Measurements from ENCODE around the gene THAP7. TPM values are rescaled to one million over a fixed set of nuclear protein-coding genes. Genes with fewer than 3 reads are reported as not detected.

Gene THAP7
- total RNA-seq, 3 donors from 2014 or later: 35.8 to 59.9 (median 52.4) TPM

GRCh38 chr22:21030032-21030431, 28.1 kb upstream of the THAP7 start:
- no peak for TF ChIP-seq CTCF (IDR thresholded peaks at IDR 0.05)
- no peak for TF ChIP-seq POLR2A (IDR thresholded peaks at IDR 0.05)
- TF ChIP-seq POLR2AphosphoS5 (IDR thresholded peaks at IDR 0.05): no peak
- Histone ChIP-seq H3K4me3 (no peak overlapping the region), H3K9me3 (no peaks in the 10 kb centered on the region), H3K36me3 (no peaks in the 10 kb centered on the region), H3K4me1 (peaks cover 0 to 5% of the 10 kb centered on the region in 2 donors), H3K27ac (no peak overlapping the region), H3K27me3 (no peaks in the 10 kb centered on the region)
- no peak for DNase-seq (ENCODE audit: low spot score in 2 of 2)
- intact Hi-C loops (cut with DNase I; ENCODE audit: low total_unique reads): no loop called here

- Histone ChIP-seq H3K4me3 (no peak overlapping the region), H3K4me1 (peaks cover 0 to 5% of the 10 kb centered on the region in 2 donors), H3K27me3 (no peaks in the 10 kb centered on the region), H3K9me3 (no peaks in the 10 kb centered on the region), H3K36me3 (no peaks in the 10 kb centered on the region), H3K27ac (no peak overlapping the region)
- DNase-seq (ENCODE audit: low spot score in 2 of 2): no peak
- TF ChIP-seq CTCF (IDR thresholded peaks at IDR 0.05) (no peak), POLR2A (IDR thresholded peaks at IDR 0.05) (no peak), POLR2AphosphoS5 (IDR thresholded peaks at IDR 0.05) (no peak)
- intact Hi-C loops (cut with DNase I; ENCODE audit: low total_unique reads): no loop called here
Observed at GRCh38 chr22:21029486-21030025, 27.6 kb upstream of the THAP7 start.

DNA sequence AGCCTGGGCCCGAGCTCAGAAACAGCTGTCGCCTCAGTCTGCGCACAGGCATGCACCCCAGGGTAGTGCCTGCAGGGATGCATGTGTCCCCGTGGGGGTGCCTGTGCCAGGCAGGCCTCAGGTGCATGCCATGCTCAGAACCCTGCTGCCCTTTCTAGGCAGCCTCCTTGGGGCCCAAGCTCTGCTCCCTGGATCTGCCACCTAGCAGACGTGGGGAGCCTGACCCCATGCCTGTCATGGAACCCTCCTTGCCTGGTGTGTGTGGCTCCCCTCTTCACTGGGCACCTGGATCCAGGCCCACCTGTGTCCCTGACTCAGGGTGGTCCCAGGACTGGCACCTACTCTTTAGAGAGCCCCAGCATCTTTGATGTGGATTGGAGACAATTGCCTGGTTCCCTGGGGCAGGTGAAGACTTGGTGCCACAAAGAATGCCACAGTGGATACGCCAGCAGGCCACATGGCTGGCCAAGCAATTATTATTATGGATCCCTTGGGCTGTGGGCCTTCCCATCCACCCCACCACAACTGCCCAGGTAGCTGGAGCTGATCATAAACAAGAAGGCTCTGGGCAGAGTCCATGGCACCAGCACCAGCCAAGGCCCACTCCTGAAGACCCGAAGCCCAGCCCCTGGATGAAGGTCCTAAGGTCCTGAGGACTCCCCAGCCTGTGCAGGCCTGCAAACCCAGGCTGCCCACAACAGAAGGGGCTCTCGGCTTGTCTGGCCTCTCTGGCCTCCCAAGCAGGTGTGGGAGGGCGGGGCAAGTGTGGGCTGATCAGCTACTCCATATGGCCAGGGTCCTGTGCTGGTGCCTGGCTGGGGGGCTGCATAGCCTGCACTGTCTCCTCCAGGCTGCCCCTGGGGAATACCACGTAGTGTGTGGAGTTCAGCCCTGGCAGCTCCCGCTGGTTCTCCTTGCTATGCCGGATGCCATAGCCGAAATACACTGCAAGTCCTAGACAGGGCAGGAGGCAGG, 26.6 kb upstream of the THAP7 start:
- H3K4me3 ChIP-seq: no peak overlapping the region
- no peaks in the 10 kb centered on the region for H3K9me3 ChIP-seq
- no peak for TF ChIP-seq CTCF (IDR thresholded peaks at IDR 0.05)
- no peak for TF ChIP-seq POLR2A (IDR thresholded peaks at IDR 0.05)
- no peak for TF ChIP-seq POLR2AphosphoS5 (IDR thresholded peaks at IDR 0.05)
- H3K4me1 ChIP-seq: peaks cover 0 to 5% of the 10 kb centered on the region in 2 donors
- no peaks in the 10 kb centered on the region for H3K27me3 ChIP-seq
- H3K27ac ChIP-seq: no peak overlapping the region
- no peak for DNase-seq (ENCODE audit: low spot score in 2 of 2)
- intact Hi-C loops (cut with DNase I; ENCODE audit: low total_unique reads): no loop called here
- no peaks in the 10 kb centered on the region for H3K36me3 ChIP-seq

GRCh38 chr22:21026783-21027692, 25.1 kb upstream of the THAP7 start:
- H3K27me3 ChIP-seq: no peaks in the 10 kb centered on the region

More at GRCh38 chr22:21026783-21027692, 25.1 kb upstream of the THAP7 start:
- Histone ChIP-seq H3K27ac (no peak overlapping the region), H3K9me3 (no peaks in the 10 kb centered on the region), H3K4me1 (peaks cover 0 to 2% of the 10 kb centered on the region in 2 donors), H3K4me3 (no peak overlapping the region), H3K36me3 (no peaks in the 10 kb centered on the region)
- DNase-seq (ENCODE audit: low spot score in 2 of 2): peak in 1 of 2 donors; percentile 40
- intact Hi-C loops (cut with DNase I; ENCODE audit: low total_unique reads): no loop called here
- no peak for TF ChIP-seq POLR2AphosphoS5 (IDR thresholded peaks at IDR 0.05)
